AG08395 (cell line): ENCODE measurements around the gene NUMB.
"Not testable (repeated sequence)": the region's sequence is repeated elsewhere in the genome, so short reads cannot be mapped to it uniquely, and the experiment has no call there.

Source experiments
- DNase-seq: peaks from one replicate; pipeline ENCODE4 v3.0.0; 2012; ENCODE audit warnings: mixed read lengths, low spot score

The NUMB gene

GRCh38 chr14:73422515-73422914 lies 35.8 kb downstream of the NUMB start:
- DNase-seq = no peak

- DNase-seq = no peak
Observed at GRCh38 chr14:73418227-73418626, 40.1 kb downstream of the NUMB start.

GRCh38 chr14:73406248-73406647 lies 52.1 kb downstream of the NUMB start:
- not testable (repeated sequence) for DNase-seq

- DNase-seq = no peak
Observed at GRCh38 chr14:73403181-73403752, 55.1 kb downstream of the NUMB start.

GRCh38 chr14:73402579-73402978 lies 55.8 kb downstream of the NUMB start:
- no peak for DNase-seq

GRCh38 chr14:73397810-73398209 lies 60.5 kb downstream of the NUMB start:
- no peak for DNase-seq

GRCh38 chr14:73394317-73394716 lies 64.0 kb downstream of the NUMB start:
- no peak for DNase-seq

GRCh38 chr14:73393375-73393774 lies 65.0 kb downstream of the NUMB start:
- DNase-seq = no peak

GRCh38 chr14:73392329-73393257 lies 65.8 kb downstream of the NUMB start:
- DNase-seq = no peak

- DNase-seq = not testable (repeated sequence)
Observed at GRCh38 chr14:73387860-73388259, 70.5 kb downstream of the NUMB start.

GRCh38 chr14:73386342-73386741 lies 72.0 kb downstream of the NUMB start:
- no peak for DNase-seq

GRCh38 chr14:73385021-73385420 lies 73.3 kb downstream of the NUMB start:
- DNase-seq = not testable (repeated sequence)

GRCh38 chr14:73383356-73383755 lies 75.0 kb downstream of the NUMB start:
- DNase-seq = no peak

- DNase-seq = no peak
Observed at GRCh38 chr14:73381380-73382013, 76.8 kb downstream of the NUMB start.

GRCh38 chr14:73376585-73376984 lies 81.8 kb downstream of the NUMB start:
- DNase-seq = no peak

- no peak for DNase-seq
Observed at GRCh38 chr14:73375861-73376260, 82.5 kb downstream of the NUMB start.

- no peak for DNase-seq
Observed at GRCh38 chr14:73374218-73374617, 84.1 kb downstream of the NUMB start.

- no peak for DNase-seq
Observed at GRCh38 chr14:73372529-73372928, 85.8 kb downstream of the NUMB start.

- no peak for DNase-seq
Observed at GRCh38 chr14:73370561-73370960, 87.8 kb downstream of the NUMB start.

GRCh38 chr14:73369428-73369827 lies 88.9 kb downstream of the NUMB start:
- no peak for DNase-seq

GRCh38 chr14:73368616-73369015 lies 89.7 kb downstream of the NUMB start:
- no peak for DNase-seq

- DNase-seq = no peak
Observed at GRCh38 chr14:73365727-73366126, 92.6 kb downstream of the NUMB start.

GRCh38 chr14:73364559-73364958 lies 93.8 kb downstream of the NUMB start:
- no peak for DNase-seq
